Hematopoietic multipotent progenitor cell treated with erythropoietin and hydrocortisone succinate and interleukin-3 and kit ligand, for 15 days (in vitro differentiated cells): Measurements from ENCODE around the gene PPP4R4.
"Not testable (repeated sequence)": the region's sequence is repeated elsewhere in the genome, so short reads cannot be mapped to it uniquely, and the experiment has no call there.

Experiments
- DNase-seq: peaks from one replicate; pipeline ENCODE4 v3.0.0-alpha.2; 2015; ENCODE audit warnings: low spot score

Gene PPP4R4

DNA sequence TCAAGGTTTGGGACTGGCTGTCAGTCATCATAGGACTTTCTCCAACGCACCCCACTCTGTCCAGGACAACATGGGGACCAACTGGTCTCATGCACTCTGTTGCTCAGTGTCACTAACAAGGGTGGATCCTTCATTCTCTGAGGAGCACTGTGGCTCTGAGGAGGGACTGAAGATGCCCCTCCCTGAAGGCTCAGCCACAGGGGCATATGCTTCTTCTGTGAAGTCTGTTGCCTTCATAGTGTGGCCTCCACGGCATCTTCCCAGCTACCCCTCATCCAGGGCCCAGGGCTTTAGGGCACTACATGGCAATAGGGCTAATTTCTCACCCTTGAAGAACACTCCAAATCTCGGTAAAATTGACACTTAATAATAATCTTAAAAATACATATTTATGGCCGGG lies 30.4 kb upstream of the PPP4R4 start:
- DNase-seq = no peak

DNA sequence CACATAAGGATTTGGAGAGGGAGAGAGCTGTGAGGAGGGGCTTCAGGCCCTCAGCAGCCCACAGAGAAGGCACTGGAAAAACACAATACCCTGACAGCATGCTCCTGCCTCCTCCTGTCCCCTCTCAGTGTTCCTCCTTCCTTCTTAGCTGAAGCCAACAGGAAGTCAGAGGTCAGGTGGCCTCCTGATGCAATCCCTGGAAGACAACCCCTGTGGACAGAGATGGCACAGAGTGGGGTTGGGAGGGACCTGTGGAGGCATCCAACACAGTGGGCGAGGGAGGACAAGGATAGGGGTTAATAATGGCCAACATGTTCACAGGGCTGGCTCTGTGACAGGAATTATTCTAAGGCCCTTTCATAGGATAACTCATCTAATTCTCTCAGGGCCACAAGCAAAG lies 29.4 kb upstream of the PPP4R4 start:
- no peak for DNase-seq

DNA sequence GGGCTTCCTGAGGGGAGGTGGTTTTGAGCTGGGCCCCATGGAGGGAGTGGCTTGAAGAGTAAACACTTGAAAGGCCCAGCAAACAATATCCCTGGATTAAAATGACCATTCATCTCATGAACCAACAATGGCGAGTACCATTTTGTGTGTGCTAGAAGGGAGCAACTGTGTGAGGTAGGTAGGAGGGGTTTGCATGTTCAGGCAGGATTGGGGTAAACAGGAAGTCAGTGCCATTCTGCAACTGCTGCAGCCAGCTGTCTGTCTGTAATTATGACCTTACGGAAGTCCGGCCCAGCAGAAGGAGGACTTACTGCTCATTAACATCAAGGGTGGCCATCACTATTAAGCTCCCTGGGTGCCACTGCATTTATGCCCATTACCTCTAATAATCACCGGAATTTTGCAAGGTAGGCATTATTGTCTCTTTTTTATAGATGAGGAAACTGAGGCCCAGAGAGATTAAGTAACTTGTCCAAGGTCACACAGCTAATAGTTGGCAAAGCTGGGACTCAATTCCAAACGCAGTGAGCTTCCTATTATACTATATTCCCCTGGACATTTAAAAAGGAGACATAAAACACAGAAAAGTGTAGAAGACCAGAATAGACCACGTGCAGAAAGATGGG lies 28.1 kb upstream of the PPP4R4 start:
- no peak for DNase-seq

DNA sequence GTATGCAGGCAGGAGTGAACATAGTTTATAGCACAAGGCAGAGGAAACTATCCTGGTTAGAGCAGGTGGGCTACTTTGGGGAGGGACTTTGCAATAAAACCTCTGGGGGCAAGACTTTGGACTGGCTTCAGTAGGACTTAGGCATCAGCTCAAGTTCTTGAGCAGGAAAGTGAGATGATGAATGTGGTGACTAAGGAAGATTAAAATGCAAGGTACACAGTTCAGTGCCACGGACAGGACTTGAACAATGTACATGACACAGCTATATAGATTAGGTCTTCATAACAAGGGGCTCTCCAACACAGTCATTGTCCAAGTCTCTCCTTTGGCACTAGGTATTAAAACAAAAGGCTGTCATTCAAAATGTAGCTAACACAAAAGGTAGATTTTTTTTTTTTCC lies 21.4 kb upstream of the PPP4R4 start:
- DNase-seq = no peak

GRCh38 chr14:94153750-94154342 lies 20.3 kb upstream of the PPP4R4 start:
- DNase-seq = no peak

- DNase-seq = not testable (repeated sequence)
These were observed 18.0 kb upstream of the PPP4R4 start for GRCh38 chr14:94156143-94156542.

GRCh38 chr14:94157197-94157596 lies 16.9 kb upstream of the PPP4R4 start:
- DNase-seq = no peak

- no peak for DNase-seq
These were observed 15.8 kb upstream of the PPP4R4 start for GRCh38 chr14:94158239-94158883.

- no peak for DNase-seq
These were observed 13.1 kb upstream of the PPP4R4 start for GRCh38 chr14:94161058-94161457.

GRCh38 chr14:94161981-94162380 lies 12.1 kb upstream of the PPP4R4 start:
- DNase-seq = no peak

DNA sequence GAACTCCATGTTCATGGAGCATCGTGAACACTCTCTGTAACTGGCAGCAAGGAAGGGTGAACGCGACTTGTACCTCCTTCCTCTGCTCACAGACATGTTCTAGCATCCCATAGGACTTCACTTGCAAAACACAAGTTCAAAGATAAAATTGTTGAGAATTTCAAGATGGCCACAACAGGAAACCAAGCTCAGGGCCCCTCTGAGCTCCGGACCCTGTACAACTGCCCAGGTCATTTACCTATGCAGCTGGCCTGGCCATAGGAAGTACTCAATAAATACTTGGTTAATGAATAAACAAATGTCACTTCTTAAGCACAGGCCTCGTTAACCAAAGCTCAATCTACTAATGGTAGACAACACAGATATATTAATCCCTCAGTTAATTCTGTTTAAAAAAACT lies 11.7 kb upstream of the PPP4R4 start:
- no peak for DNase-seq

DNA sequence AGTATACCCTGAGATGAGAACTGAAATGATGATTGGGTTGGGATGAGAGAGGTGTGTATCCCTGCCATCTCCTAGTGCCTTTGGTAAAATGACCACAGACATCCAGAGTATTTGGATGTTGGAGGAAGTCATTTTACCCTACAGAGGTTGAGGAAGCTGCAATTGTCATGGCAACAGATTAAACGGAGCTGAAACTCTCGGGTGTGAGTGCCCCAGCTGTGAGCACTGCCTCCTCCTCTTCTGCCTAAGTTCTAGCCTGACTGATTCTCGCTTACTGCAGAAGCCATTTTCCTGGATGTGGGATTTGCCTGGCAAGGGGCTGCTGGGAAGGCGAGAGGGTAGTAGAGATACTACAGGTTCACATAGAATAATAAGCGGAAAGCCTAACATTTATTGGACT lies 10.3 kb upstream of the PPP4R4 start:
- DNase-seq = no peak

DNA sequence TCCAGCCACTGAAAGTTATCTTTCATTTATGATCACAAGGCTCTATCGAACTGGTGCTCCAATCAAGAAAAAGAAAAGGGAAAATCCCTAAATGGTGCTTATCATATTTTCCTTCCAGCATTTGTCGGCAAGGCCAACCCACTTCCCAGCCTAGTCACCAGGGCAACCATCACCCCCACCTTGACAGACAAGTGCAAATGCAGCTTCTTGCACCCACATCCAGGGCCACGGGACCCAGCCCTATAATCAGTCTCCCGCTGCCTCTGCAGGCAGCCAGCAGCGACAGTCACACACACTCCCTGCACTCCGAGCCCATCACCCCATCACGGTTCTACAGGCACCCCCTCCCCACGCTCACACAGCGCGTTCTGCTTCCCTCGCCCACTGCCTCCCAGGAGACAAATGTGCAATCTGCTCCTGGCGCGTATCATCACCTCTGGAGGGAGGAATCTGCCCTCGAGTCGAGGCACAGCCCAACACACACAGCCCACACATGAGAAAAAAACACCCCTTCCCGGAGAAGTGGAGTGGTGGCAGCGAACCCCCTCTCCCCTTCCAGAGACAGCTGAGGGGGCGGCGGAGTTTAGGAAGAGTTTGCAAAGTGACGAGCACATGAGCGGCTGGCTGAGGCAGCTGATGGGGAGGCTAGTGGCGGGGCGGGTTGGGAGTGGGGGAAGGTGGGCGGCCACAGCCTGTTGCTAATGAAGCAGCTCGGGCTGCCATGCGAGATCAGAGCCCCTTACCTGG lies 9.3 kb upstream of the PPP4R4 start:
- DNase-seq = no peak

- DNase-seq = no peak
These were observed 8.4 kb upstream of the PPP4R4 start for GRCh38 chr14:94165744-94166143.

DNA sequence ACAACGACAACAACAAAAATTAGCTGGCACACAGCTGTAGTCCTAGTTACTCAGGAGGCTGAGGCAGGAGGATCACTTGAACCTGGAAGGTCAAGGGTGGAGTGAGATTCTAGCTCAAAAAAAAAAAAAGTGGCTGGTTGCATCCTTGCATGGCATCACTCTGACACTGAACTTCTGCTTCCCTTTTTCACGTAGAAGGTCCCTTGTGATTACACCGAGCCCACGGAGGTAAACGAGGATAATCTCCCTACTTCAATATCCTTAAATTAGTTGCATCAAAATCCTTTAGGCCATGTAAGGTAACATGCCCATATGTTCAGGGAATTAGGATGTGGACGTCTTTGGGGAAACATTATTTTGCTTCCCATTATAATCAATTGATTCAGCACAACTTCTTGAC lies 4.0 kb upstream of the PPP4R4 start:
- no peak for DNase-seq

DNA sequence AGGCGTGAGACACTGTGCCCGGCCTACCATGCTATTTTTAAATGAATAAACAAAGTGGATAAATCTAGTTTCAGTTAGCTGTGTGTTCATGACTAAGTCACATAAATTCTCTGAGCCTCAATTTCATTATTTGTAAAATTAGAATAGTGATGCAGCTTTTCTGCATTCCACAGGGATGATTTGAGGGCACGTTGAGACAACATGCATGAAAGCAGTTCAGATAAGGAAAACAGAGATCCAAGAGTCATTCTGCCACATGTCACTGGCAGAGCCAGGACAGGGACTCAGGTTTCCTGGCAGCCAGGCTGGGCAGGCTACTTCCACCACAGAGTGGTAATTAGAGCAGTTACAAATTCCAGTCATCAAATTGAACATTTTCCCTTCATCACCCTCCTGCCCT lies 2.9 kb upstream of the PPP4R4 start:
- DNase-seq = no peak

DNA sequence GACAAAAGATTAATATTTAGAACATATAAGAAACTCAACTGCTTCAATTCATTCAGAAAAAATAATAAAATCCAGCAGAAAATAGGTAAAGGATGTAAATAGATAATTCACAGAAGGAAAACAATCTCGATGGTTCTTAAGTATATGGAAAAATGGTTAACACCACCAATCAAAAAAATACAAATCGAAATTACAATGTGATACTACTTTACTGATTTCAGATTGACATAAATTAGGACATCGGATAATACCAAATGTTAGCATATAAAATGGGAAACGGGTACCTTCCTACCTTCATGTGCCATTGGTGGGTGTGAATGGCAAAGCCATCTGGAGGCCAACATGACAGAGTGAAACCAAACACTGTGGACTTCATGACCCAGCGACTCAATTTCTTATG lies 1.6 kb upstream of the PPP4R4 start:
- no peak for DNase-seq

DNA sequence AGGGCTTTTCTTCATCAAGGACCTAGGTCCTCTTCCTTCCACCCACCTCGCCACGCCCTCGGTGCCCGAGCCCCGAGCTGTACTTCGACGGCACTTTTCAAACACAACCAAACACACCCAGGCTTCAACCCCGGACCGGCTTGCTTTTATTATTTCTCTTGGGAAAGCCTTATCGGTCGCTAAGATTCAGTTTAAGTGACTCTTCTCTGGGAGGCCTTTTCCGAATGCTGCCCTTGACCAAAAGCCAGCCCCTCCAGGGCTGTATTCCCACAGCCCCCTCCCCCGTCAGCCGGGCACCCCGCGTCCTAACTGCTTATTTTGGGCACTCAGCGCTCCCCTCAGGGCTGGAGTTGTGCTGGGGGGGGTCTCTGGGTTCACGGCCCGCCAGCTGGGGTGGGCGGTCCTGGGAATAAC lies 644 bp upstream of the PPP4R4 start:
- no peak for DNase-seq

- DNase-seq = no peak
These were observed 485 bp downstream of the PPP4R4 start for GRCh38 chr14:94174604-94175010.

GRCh38 chr14:94175011-94175745 lies 1.1 kb downstream of the PPP4R4 start:
- no peak for DNase-seq

- no peak for DNase-seq
These were observed 1.6 kb downstream of the PPP4R4 start for GRCh38 chr14:94175747-94176146.

DNA sequence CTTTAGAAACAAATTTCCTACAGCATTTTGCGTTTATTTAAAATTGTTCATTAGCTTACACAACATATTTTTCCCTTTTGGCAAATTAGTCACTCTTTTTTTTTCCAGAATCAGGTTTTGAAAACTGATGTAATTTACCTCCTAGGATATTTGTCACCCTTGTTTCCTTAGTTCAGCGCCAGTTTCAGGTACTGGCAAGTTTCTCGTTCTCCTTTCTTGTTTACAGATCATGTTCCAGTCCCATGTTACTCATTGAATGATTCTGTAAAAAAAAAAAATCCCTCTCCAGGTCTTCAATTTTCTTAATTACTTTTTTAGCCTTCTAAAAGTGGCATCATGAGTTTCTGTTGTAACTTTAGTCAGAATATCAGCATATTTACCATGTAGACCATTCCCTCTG lies 2.7 kb downstream of the PPP4R4 start:
- no peak for DNase-seq
